K562 (cell line): ENCODE measurements around the gene RRAD. TPM values are rescaled to one million over a fixed set of nuclear protein-coding genes. Genes with fewer than 3 reads are reported as not detected.
A peak's percentile ranks its signal among the peaks of the same experiment; 100 is the strongest.

Experiments
- CHD2 ChIP-seq: IDR thresholded peaks from 2 replicates; pipeline ENCODE4 v1.6.1; 2011; ENCODE audit warnings: low read depth, low read length
- CUX1 ChIP-seq: fragments of 200-800 bp; sonication (Bioruptor generic); IDR thresholded peaks from 2 replicates; pipeline ENCODE4 v1.6.1; 2016; ENCODE audit warnings: missing genetic modification characterization, missing compliant biosample characterization
- E4F1 ChIP-seq: fragments of 250-450 bp; sonication (Bioruptor Pico); IDR thresholded peaks from 2 replicates; pipeline ENCODE4 v1.5.0; 2021; ENCODE audit warnings: mild to moderate bottlenecking, borderline replicate concordance
- HDAC2 ChIP-seq: fragments of 450-650 bp; IDR thresholded peaks from 2 replicates; pipeline ENCODE4 v1.6.1; 2016; ENCODE audit warnings: mild to moderate bottlenecking
- MYNN ChIP-seq, 2 experiments: sonication (generic); formaldehyde crosslinking in 1 of 2; IDR thresholded peaks; 2 replicates each; pipeline versions ENCODE4 v1.5.0 to v1.6.1; 2016 to 2020; ENCODE audit warnings: antibody characterized with exemption in 1 of 2, missing genetic modification reagents in 1 of 2
- NUFIP1 ChIP-seq: fragments of 450-650 bp; IDR thresholded peaks from 2 replicates; pipeline ENCODE4 v1.6.1; 2018; ENCODE audit not compliant: partially characterized antibody
- POLR2A ChIP-seq: fragments of 450-650 bp; conservative IDR thresholded peaks from 2 replicates; pipeline ENCODE4 v1.6.1; 2016
- POLR2AphosphoS2 ChIP-seq: IDR thresholded peaks from 2 replicates; pipeline ENCODE4 v1.6.1; 2012; ENCODE audit warnings: low read length, improper control_type of control experiment
- RUNX1 ChIP-seq: sonication (generic); IDR thresholded peaks from 2 replicates; pipeline ENCODE4 v1.6.1; 2016; ENCODE audit warnings: antibody characterized with exemption, low read depth
- SOX6 ChIP-seq: fragments of 450-650 bp; IDR thresholded peaks from 2 replicates; pipeline ENCODE4 v1.6.1; 2014; ENCODE audit warnings: mild to moderate bottlenecking
- YBX1 ChIP-seq: fragments of 450-650 bp; IDR thresholded peaks from 2 replicates; pipeline ENCODE4 v1.7.1; 2016; ENCODE audit warnings: mild to moderate bottlenecking
- ZBTB17 ChIP-seq: fragments of 450-650 bp; formaldehyde crosslinking; IDR thresholded peaks from 2 replicates; pipeline ENCODE4 v1.4.0; 2020; ENCODE audit warnings: mild to moderate bottlenecking
- ZBTB34 ChIP-seq: fragments of 250-450 bp; sonication (Bioruptor Pico); IDR thresholded peaks from 2 replicates; pipeline ENCODE4 v1.8.0; 2021; ENCODE audit warnings: mild to moderate bottlenecking, moderate library complexity
- ZFX ChIP-seq: sonication (generic); formaldehyde crosslinking; IDR thresholded peaks from 2 replicates; pipeline ENCODE4 v1.8.0; 2022; ENCODE audit warnings: mild to moderate bottlenecking, missing genetic modification reagents, moderate library complexity
- ZNF143 ChIP-seq: sonication (generic); formaldehyde crosslinking; IDR thresholded peaks from 2 replicates; pipeline ENCODE4 v1.9.0; 2022; ENCODE audit warnings: mild to moderate bottlenecking, missing genetic modification reagents
- ZNF274 ChIP-seq: IDR thresholded peaks from 2 replicates; pipeline ENCODE4 v1.6.1; 2011; ENCODE audit warnings: low read depth, mild to moderate bottlenecking, low read length, moderate library complexity, borderline replicate concordance
- ZNF699 ChIP-seq: fragments of 250-450 bp; sonication (Bioruptor Pico); IDR thresholded peaks from 2 replicates; pipeline ENCODE4 v1.8.0; 2021; ENCODE audit warnings: mild to moderate bottlenecking, moderate library complexity; ENCODE audit not compliant: insufficient replicate concordance
- polyA plus RNA-seq, 8 experiments: library from polyadenylated mRNA; depleted of rRNA in 4 of 8; stranded (reverse) in 5 of 8; unstranded in 3 of 8; fragments of >200 nt; fragmentation: Nextera tagmentation in 2 of 8; fragmentation: Illumina TruSeq in 1 of 8; extraction: Ambion mirVana in 2 of 8; extraction: Trizol in 1 of 8; gene quantifications; 2 replicates each; pipeline versions ENCODE4 v1.2.1 to v1.2.3, GENCODE V29; 2011 to 2014; ENCODE audit warnings: inconsistent platforms in 1 of 8, missing spikeins in 1 of 8
- total RNA-seq, 7 experiments: library from RNA; depleted of rRNA in 6 of 7; stranded (reverse); fragments of >200 nt in 6 of 7; fragmentation: Illumina TruSeq in 2 of 7; extraction: Trizol in 2 of 7; gene quantifications; 2 replicates each; pipeline versions ENCODE4 v1.2.1 to v1.2.3, GENCODE V29; 2011 to 2021; ENCODE audit warnings: low replicate concordance in 1 of 7

Gene RRAD
- total and polyA plus RNA-seq, 9 of the 15 experiments (the other 6 are each of a cell fraction or from before 2014, with no cell fraction given) = 0.09 to 0.20 (median 0.13) TPM; not detected in 5

DNA sequence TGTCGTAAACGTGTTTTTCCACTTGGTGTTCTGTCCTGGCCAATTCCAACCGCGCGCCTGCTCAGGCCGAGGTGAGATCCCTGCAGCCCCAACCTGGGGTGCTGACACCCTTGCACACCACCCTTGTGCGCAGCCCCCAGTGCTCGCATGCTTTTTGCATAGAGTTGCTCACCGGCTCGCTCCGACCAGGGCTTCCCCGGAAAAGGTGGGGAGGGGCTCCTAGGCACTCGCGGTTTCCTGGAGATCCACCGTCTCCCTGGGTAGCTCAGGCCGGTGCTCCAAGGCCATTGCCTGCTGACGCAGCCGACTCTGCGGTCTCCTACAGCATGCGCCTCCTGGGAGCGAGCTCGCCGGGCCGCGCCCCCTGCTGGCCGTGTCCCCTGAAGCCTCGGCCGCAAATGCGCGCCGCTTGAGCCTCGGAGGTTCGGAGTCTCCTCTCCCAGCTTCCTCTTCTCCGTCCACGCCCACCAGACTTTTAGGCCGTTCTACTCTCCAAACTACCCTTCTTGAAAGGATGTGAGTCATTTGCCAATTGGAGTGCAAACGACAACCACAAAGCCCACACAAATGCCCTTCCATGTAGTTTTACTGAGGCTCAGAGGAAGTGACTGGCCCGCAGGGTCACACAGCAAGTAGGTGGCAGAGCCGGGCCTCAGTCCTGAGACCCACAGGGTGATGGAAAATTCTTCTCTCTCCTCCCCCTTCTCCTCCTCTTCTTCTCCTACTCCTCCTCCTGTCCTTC lies 52.2 kb downstream of the RRAD start (continued):
- TF ChIP-seq E4F1 (no peak), ZNF143 (CRISPR knock-in tag) (no peak), ZNF699 (CRISPR knock-in tag) (no peak), POLR2AphosphoS2 (no peak), MYNN (IDR thresholded peaks at IDR 0.05) (no peak; the same call in none of the 2 replicates), MYNN (CRISPR knock-in tag; IDR thresholded peaks at IDR 0.05) (no peak), HDAC2 (peak; percentile 81; the same call in 1 of the 2 replicates), ZNF274 (no peak), RUNX1 (no peak), ZBTB34 (CRISPR knock-in tag) (no peak), POLR2A (peak; percentile 55; the same call in 1 of the 2 replicates), ZFX (CRISPR knock-in tag) (peak; percentile 79), YBX1 (no peak), SOX6 (peak; percentile 70), ZBTB17 (CRISPR knock-in tag) (no peak), NUFIP1 (no peak), CUX1 (CRISPR knock-in tag) (no peak), CHD2 (no peak)
